IMR-90 (cell line): ENCODE results near the gene CLDN9. TPM values are rescaled to one million over a fixed set of nuclear protein-coding genes. Genes with fewer than 3 reads are reported as not detected.

Source experiments
- ATAC-seq: fragments of 200-7000 bp; cut with Tn5 transposase; 2 replicates; pipeline ENCODE4 v1.9.1; 2020; ENCODE audit warnings: low read depth, mild to moderate bottlenecking, moderate library complexity
- BruUV-seq: library from RNA; stranded (reverse); fragments of 400-500 nt; replicated peaks from 2 replicates; lab custom pipeline; 2021; lab: Mats Ljungman, UMichigan
- CTCF ChIA-PET: fragments of 300-600 bp; formaldehyde crosslinking; extraction: SDS; loops from one replicate; lab custom pipeline; 2021; ENCODE audit warnings: antibody characterized with exemption; lab: Yijun Ruan, JAX
- POLR2A ChIA-PET: fragments of 300-600 bp; sonication (Branson Sonifier 250); formaldehyde crosslinking; loops from one replicate; lab custom pipeline; 2022; ENCODE audit warnings: antibody characterized with exemption; ENCODE audit not compliant: unreplicated experiment; lab: Charles Lee
- DNase-seq: peaks from one replicate; pipeline ENCODE4 v3.0.0; 2013
- H2AFZ ChIP-seq: replicated peaks from 2 replicates; pipeline ENCODE3; 2013; ENCODE audit warnings: low read length, mild to moderate bottlenecking; ENCODE audit not compliant: poor library complexity
- H2AK5ac ChIP-seq: 2 replicates; pipeline ENCODE4 v1.6.1; 2013; ENCODE audit warnings: low read depth, low read length, inconsistent platforms
- H2AK9ac ChIP-seq: replicated peaks from 2 replicates; pipeline ENCODE3; 2013; ENCODE audit warnings: mild to moderate bottlenecking, low read depth, low read length, moderate library complexity; ENCODE audit not compliant: poor library complexity
- H2BK120ac ChIP-seq: 2 replicates; pipeline ENCODE4 v1.6.1; 2013; ENCODE audit warnings: low read depth, low read length, inconsistent platforms
- H2BK15ac ChIP-seq: 3 replicates; pipeline ENCODE4 v1.6.1; 2013; ENCODE audit warnings: low read depth, low read length, inconsistent platforms
- H2BK20ac ChIP-seq: 2 replicates; pipeline ENCODE4 v1.6.1; 2013; ENCODE audit warnings: low read depth, mild to moderate bottlenecking, inconsistent platforms, low read length, moderate library complexity
- H2BK5ac ChIP-seq: 2 replicates; pipeline ENCODE4 v1.6.1; 2013; ENCODE audit warnings: mild to moderate bottlenecking, low read depth, low read length, inconsistent platforms; ENCODE audit not compliant: poor library complexity, severe bottlenecking
- H3K14ac ChIP-seq: replicated peaks from 2 replicates; pipeline ENCODE4 v1.6.1; 2013; ENCODE audit warnings: low read depth, low read length, inconsistent platforms
- H3K18ac ChIP-seq: 2 replicates; pipeline ENCODE4 v1.6.1; 2013; ENCODE audit warnings: low read depth, low read length, control low read depth
- H3K23ac ChIP-seq: 2 replicates; pipeline ENCODE4 v1.6.1; 2013; ENCODE audit warnings: low read depth, low read length, inconsistent platforms
- H3K27ac ChIP-seq: 2 replicates; pipeline ENCODE4 v1.5.1; 2013; ENCODE audit warnings: mild to moderate bottlenecking, control low read depth, low read length; ENCODE audit not compliant: insufficient read depth
- H3K27me3 ChIP-seq: 2 replicates; pipeline ENCODE4 v1.6.1; 2013; ENCODE audit warnings: low read length; ENCODE audit not compliant: control insufficient read depth, insufficient read depth
- H3K36me3 ChIP-seq: 2 replicates; pipeline ENCODE4 v1.6.1; 2013; ENCODE audit warnings: low read length, mixed read lengths; ENCODE audit not compliant: control insufficient read depth, insufficient read depth
- H3K4ac ChIP-seq: 2 replicates; pipeline ENCODE4 v1.6.1; 2013; ENCODE audit warnings: low read depth, low read length, inconsistent platforms
- H3K4me1 ChIP-seq: 2 replicates; pipeline ENCODE4 v1.6.1; 2013; ENCODE audit warnings: low read length, mixed read lengths; ENCODE audit not compliant: control insufficient read depth, insufficient read depth
- H3K4me2 ChIP-seq: 2 replicates; pipeline ENCODE4 v1.6.1; 2013; ENCODE audit warnings: low read depth, mild to moderate bottlenecking, control low read depth, low read length, moderate library complexity
- H3K4me3 ChIP-seq: 2 replicates; pipeline ENCODE4 v1.5.1; 2013; ENCODE audit warnings: low read depth, mild to moderate bottlenecking, control low read depth, low read length, moderate library complexity; ENCODE audit not compliant: insufficient read depth
- H3K56ac ChIP-seq: 2 replicates; pipeline ENCODE4 v1.6.1; 2013; ENCODE audit warnings: low read length, inconsistent platforms; ENCODE audit not compliant: insufficient read depth; ENCODE audit errors: extremely low read depth
- H3K79me1 ChIP-seq, 2 experiments: 2 replicates each; pipeline ENCODE4 v1.6.1; 2013; ENCODE audit warnings: low read length in 2 of 2, inconsistent platforms in 1 of 2, low read depth in 1 of 2
- H3K9ac ChIP-seq: 2 replicates; pipeline ENCODE4 v1.6.1; 2013; ENCODE audit warnings: low read depth, low read length, control low read depth
- H3K9me1 ChIP-seq: 2 replicates; pipeline ENCODE4 v1.6.1; 2013; ENCODE audit warnings: low read length, inconsistent platforms; ENCODE audit not compliant: insufficient read depth
- H3K9me3 ChIP-seq: 2 replicates; pipeline ENCODE4 v1.6.1; 2013; ENCODE audit warnings: low read length; ENCODE audit not compliant: control insufficient read depth, insufficient read depth
- H4K20me1 ChIP-seq: 2 replicates; pipeline ENCODE4 v1.6.1; 2013; ENCODE audit warnings: low read length, inconsistent platforms; ENCODE audit not compliant: insufficient read depth
- H4K5ac ChIP-seq: 2 replicates; pipeline ENCODE4 v1.6.1; 2013; ENCODE audit warnings: mild to moderate bottlenecking, low read depth, low read length, control low read depth
- H4K8ac ChIP-seq, 2 experiments: 2 replicates each; pipeline ENCODE4 v1.6.1; 2013; ENCODE audit warnings: low read depth in 2 of 2, low read length in 2 of 2, control low read depth in 1 of 2, inconsistent platforms in 1 of 2
- H4K91ac ChIP-seq: 2 replicates; pipeline ENCODE4 v1.6.1; 2013; ENCODE audit warnings: low read depth, low read length, inconsistent platforms; ENCODE audit not compliant: insufficient read depth
- CHD1 ChIP-seq: IDR thresholded peaks from 2 replicates; pipeline ENCODE4 v1.6.1; 2012; ENCODE audit warnings: low read depth, low read length, improper control_type of control experiment
- CTCF ChIP-seq: conservative IDR thresholded peaks from 2 replicates; pipeline ENCODE4 v1.5.1; 2012; ENCODE audit warnings: mild to moderate bottlenecking, low read depth, low read length, improper control_type of control experiment
- MAFK ChIP-seq: IDR thresholded peaks from 2 replicates; pipeline ENCODE4 v1.6.1; 2012; ENCODE audit warnings: low read depth, low read length, improper control_type of control experiment
- MAZ ChIP-seq: IDR thresholded peaks from 2 replicates; pipeline ENCODE4 v1.6.1; 2012; ENCODE audit warnings: low read depth, mild to moderate bottlenecking, low read length, improper control_type of control experiment, moderate library complexity, borderline replicate concordance
- MXI1 ChIP-seq: IDR thresholded peaks from 2 replicates; pipeline ENCODE4 v1.6.1; 2012; ENCODE audit warnings: low read depth, mild to moderate bottlenecking, low read length, moderate library complexity, borderline replicate concordance
- POLR2A ChIP-seq: IDR thresholded peaks from 2 replicates; pipeline ENCODE4 v1.6.1; 2012; ENCODE audit warnings: mild to moderate bottlenecking, low read depth, low read length
- RAD21 ChIP-seq: IDR thresholded peaks from 2 replicates; pipeline ENCODE4 v1.6.1; 2012; ENCODE audit warnings: low read length, improper control_type of control experiment
- RCOR1 ChIP-seq: IDR thresholded peaks from 2 replicates; pipeline ENCODE4 v1.6.1; 2012; ENCODE audit warnings: mild to moderate bottlenecking, low read length, improper control_type of control experiment; ENCODE audit not compliant: insufficient replicate concordance
- SMC3 ChIP-seq: fragments of 150-350 bp; IDR thresholded peaks from 2 replicates; pipeline ENCODE4 v1.6.1; 2016; ENCODE audit warnings: low read depth, mild to moderate bottlenecking, antibody characterized with exemption, low read length, moderate library complexity
- WGBS, 2 experiments: methylation state at CpG; one replicate each; pipeline versions ENCODE4 v1.1.5 to v1.1.7; 2013; ENCODE audit warnings: missing lambda C conversion rate in 2 of 2; ENCODE audit not compliant: insufficient read length in 1 of 2; ENCODE audit errors: extremely low coverage in 2 of 2; 5-methylcytosine and 5-hydroxymethylcytosine counted together
- dilution Hi-C: fragments of 300-500 bp; cut with HindIII; formaldehyde crosslinking; loops from one replicate; pipeline ENCODE4 v1.14.3; 2018; ENCODE audit warnings: low sequenced_read_pairs; ENCODE audit not compliant: unreplicated experiment
- in situ Hi-C: fragments of 300-500 bp; cut with MboI; formaldehyde crosslinking; loops from 3 replicates; pipeline ENCODE4 v1.14.3; 2019; ENCODE audit warnings: low sequenced_read_pairs, inconsistent platforms, mixed read lengths
- intact Hi-C: fragments of 100-400 bp; cut with micrococcal nuclease; formaldehyde crosslinking; loops from 2 replicates; pipeline ENCODE4 v1.10.0; 2022
- polyA plus RNA-seq, 3 experiments: library from polyadenylated mRNA; depleted of rRNA; stranded (reverse); fragments of >200 nt; gene quantifications; 2 replicates each; pipeline ENCODE4 v1.2.3, GENCODE V29; 2012; ENCODE audit warnings: low replicate concordance in 1 of 3
- total RNA-seq: library from RNA; depleted of rRNA; stranded (reverse); fragments of >200 nt; gene quantifications from 2 replicates; pipeline ENCODE4 v1.2.3, GENCODE V29; 2012

Gene CLDN9
- total and polyA plus RNA-seq, 2 of the 4 experiments (the other 2 are of a cell fraction) = 0.05 TPM; not detected in 1

- no peak overlapping the region for H3K23ac ChIP-seq
- dilution Hi-C loops = no loop called here
- no peak overlapping the region for H3K56ac ChIP-seq
- no peak overlapping the region for H2BK5ac ChIP-seq
- H3K4ac ChIP-seq = no peak overlapping the region
- ATAC-seq (no peak), DNase-seq (no peak)
- BruUV-seq = no TSS peak
- H3K9me1 ChIP-seq = no peaks in the 10 kb centered on the region
- H4K20me1 ChIP-seq = peaks cover 4% of the 10 kb centered on the region; the same call in 1 of the 2 replicates
- no peaks in the 10 kb centered on the region for H3K9me3 ChIP-seq
- no peak overlapping the region for H2BK15ac ChIP-seq
- H3K4me3 ChIP-seq = no peak overlapping the region
- WGBS, 2 experiments = 30% methylated on average over 9 of the region's 19 CpGs; no CpG with 5 or more reads in 1 of the 2 experiments
- H2AFZ ChIP-seq = peak overlapping the region; percentile 28
- in situ Hi-C loops = no loop called here
- H4K91ac ChIP-seq = no peak overlapping the region
- POLR2A ChIA-PET = interaction anchor here (1.4 kb wide), 1 partner anchor 11 kb away, joined by 3 read pairs; no protein-coding TSS in a partner anchor
- H3K4me2 ChIP-seq = no peak overlapping the region
- no peak overlapping the region for H3K9ac ChIP-seq
- no peak overlapping the region for H2BK20ac ChIP-seq
- TF ChIP-seq SMC3 = no peak
- no peak for TF ChIP-seq CHD1
- no peak for TF ChIP-seq MXI1
- no peak for TF ChIP-seq POLR2A
- TF ChIP-seq CTCF = no peak
- no peak for TF ChIP-seq MAFK
- TF ChIP-seq MAZ = no peak
- no peak for TF ChIP-seq RCOR1
- TF ChIP-seq RAD21 = no peak
- peaks cover 3% of the 10 kb centered on the region; the same call in 1 of the 2 replicates for H3K4me1 ChIP-seq
- H2AK9ac ChIP-seq = no peak overlapping the region
- H3K27me3 ChIP-seq = peaks cover 45% of the 10 kb centered on the region
- no peak overlapping the region for H4K8ac ChIP-seq
- H3K18ac ChIP-seq = no peak overlapping the region
- intact Hi-C loops = no loop called here
- no peak overlapping the region for H2AK5ac ChIP-seq
- CTCF ChIA-PET = interaction anchor here (0.6 kb wide), 2 partner anchors 8 to 29 kb away, joined by 3 to 5 read pairs; no protein-coding TSS in a partner anchor
- H2BK120ac ChIP-seq = no peak overlapping the region
- no peak overlapping the region for H3K14ac ChIP-seq
- H3K79me1 ChIP-seq = no peaks in the 10 kb centered on the region
- H3K36me3 ChIP-seq = no peaks in the 10 kb centered on the region
- H4K5ac ChIP-seq = no peak overlapping the region
- no peak overlapping the region for H3K27ac ChIP-seq
Observed at GRCh38 chr16:3012246-3012645, 477 bp upstream of the CLDN9 start.
